ENCODE results near the gene SASH3. TPM values are rescaled to one million over a fixed set of nuclear protein-coding genes. Genes with fewer than 3 reads are reported as not detected.

The SASH3 gene
- total RNA-seq, 4 donors from 2014 or later: 10.4 to 20.4 (median 15.0) TPM

DNA sequence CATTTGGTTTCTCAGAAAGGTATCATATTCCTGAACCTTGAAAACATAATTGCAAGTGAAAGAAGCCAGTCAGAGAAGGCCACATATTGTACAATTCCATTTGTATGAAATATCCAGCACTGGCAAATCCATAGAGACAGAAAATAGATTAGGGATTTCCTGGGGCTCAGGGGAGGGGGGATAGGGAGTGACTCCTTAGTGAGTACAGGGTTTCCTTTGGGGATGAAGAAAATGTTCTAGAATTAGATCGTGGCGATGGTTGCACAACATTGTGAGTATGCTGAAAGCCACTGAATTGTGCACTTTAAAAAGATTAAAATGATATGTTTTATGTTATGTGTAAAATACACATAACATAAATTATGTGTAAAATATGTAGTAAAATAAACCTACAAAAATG, 30.7 kb upstream of the SASH3 start:
- Histone ChIP-seq H3K27me3 (no peaks in the 10 kb centered on the region), H3K4me1 (no peaks in the 10 kb centered on the region), H3K27ac (no peak overlapping the region), H3K36me3 (no peaks in the 10 kb centered on the region), H3K9me3 (no peaks in the 10 kb centered on the region), H3K4me3 (no peak overlapping the region)
- DNase-seq (ENCODE audit: low spot score in 2 of 2): no peak
- WGBS, 2 donors: 66 to 70% methylated on average over 2 of the region's 2 CpGs
- TF ChIP-seq POLR2A (IDR thresholded peaks at IDR 0.05) (no peak), EP300 (IDR thresholded peaks at IDR 0.05) (no peak)
- TF ChIP-seq, protein P1, sequence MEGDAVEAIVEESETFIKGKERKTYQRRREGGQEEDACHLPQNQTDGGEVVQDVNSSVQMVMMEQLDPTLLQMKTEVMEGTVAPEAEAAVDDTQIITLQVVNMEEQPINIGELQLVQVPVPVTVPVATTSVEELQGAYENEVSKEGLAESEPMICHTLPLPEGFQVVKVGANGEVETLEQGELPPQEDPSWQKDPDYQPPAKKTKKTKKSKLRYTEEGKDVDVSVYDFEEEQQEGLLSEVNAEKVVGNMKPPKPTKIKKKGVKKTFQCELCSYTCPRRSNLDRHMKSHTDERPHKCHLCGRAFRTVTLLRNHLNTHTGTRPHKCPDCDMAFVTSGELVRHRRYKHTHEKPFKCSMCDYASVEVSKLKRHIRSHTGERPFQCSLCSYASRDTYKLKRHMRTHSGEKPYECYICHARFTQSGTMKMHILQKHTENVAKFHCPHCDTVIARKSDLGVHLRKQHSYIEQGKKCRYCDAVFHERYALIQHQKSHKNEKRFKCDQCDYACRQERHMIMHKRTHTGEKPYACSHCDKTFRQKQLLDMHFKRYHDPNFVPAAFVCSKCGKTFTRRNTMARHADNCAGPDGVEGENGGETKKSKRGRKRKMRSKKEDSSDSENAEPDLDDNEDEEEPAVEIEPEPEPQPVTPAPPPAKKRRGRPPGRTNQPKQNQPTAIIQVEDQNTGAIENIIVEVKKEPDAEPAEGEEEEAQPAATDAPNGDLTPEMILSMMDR (IDR thresholded peaks at IDR 0.05): no peak

DNA sequence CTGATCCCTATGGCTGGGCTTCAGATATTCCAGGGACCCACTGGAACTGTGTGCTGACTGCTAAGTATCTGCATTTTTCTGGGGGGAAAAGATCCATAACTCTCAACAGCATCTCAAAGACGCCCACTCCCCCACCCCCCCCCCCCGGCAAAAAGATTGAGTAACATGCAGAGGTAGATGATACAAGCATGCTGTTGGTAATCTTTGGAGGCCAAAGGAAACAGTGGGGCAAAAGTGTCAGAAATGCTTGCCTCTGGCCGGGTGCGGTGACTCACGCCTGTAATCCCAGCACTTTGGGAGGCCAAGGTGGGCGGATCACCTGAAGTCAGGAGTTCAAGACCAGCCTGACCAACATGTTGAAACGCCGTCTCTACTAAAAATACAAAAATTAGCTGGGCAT, 28.8 kb upstream of the SASH3 start:
- Histone ChIP-seq H3K27ac (no peak overlapping the region), H3K9me3 (no peaks in the 10 kb centered on the region), H3K27me3 (peaks cover 0 to 4% of the 10 kb centered on the region in 2 donors), H3K36me3 (no peaks in the 10 kb centered on the region), H3K4me3 (no peak overlapping the region), H3K4me1 (no peaks in the 10 kb centered on the region)
- TF ChIP-seq, protein P1 (IDR thresholded peaks at IDR 0.05): no peak
- no peak for TF ChIP-seq EP300 (IDR thresholded peaks at IDR 0.05)
- no peak for TF ChIP-seq POLR2A (IDR thresholded peaks at IDR 0.05)
- no peak for DNase-seq (ENCODE audit: low spot score in 2 of 2)
- 89 to 90% methylated on average over 8 of the region's 8 CpGs for WGBS, 2 donors

DNA sequence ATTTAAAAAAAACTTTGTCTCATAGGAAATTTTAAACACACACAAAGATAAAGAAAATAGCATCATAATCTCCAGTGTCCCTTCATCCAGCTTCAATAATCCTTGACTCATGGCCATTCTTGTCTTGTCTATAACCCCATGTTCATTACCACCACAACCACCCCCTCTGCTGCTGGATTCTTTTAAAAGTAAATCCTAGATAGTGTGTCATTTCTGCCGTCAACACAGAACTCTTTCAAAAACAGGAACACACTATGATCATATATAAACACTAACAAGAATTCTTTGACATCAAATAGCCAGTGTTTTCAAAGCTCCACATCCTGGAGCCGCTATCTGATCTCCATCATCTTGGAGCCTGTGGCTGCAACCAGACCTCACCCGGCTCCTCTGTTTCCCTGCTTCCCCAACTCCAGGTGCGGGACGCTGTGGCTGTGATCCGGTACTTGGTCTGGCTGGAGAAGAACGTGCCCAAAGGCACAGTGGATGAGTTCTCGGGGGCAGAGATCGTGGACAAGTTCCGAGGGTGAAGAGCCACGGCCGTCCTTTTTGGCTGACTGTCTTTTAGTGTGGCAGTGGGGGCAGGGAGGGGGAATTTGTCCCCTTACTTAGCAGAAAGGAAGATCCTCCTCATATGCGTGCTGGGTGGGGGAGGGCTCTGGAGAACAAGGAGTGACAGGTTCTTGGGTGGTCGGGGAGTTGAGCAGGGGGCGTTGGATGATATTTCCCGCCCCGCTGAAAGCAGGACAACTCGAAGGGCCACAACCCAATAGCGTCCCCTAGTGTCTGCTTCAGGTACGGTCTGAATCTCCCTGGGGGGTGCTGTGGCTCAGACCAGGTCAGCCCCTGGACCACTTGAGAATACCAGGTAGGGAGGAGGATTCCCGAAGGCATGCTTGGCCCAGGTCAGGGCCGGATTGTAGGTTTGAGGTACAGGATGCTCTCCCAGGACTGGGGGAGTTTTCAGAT, 25.4 kb upstream of the SASH3 start:
- Histone ChIP-seq H3K4me3 (no peak overlapping the region), H3K27me3 (peaks cover 0 to 4% of the 10 kb centered on the region in 2 donors), H3K4me1 (peaks cover 0 to 5% (median 1%) of the 10 kb centered on the region in 4 donors), H3K9me3 (no peaks in the 10 kb centered on the region), H3K27ac (no peak overlapping the region), H3K36me3 (no peaks in the 10 kb centered on the region)
- DNase-seq (ENCODE audit: low spot score in 2 of 2): no peak
- WGBS, 2 donors: 51 to 55% methylated on average over 13 to 22 of the region's 22 CpGs
- no peak for TF ChIP-seq EP300 (IDR thresholded peaks at IDR 0.05)
- TF ChIP-seq, protein P1 (IDR thresholded peaks at IDR 0.05): peak in 1 of 5 experiments; percentile 16

DNA sequence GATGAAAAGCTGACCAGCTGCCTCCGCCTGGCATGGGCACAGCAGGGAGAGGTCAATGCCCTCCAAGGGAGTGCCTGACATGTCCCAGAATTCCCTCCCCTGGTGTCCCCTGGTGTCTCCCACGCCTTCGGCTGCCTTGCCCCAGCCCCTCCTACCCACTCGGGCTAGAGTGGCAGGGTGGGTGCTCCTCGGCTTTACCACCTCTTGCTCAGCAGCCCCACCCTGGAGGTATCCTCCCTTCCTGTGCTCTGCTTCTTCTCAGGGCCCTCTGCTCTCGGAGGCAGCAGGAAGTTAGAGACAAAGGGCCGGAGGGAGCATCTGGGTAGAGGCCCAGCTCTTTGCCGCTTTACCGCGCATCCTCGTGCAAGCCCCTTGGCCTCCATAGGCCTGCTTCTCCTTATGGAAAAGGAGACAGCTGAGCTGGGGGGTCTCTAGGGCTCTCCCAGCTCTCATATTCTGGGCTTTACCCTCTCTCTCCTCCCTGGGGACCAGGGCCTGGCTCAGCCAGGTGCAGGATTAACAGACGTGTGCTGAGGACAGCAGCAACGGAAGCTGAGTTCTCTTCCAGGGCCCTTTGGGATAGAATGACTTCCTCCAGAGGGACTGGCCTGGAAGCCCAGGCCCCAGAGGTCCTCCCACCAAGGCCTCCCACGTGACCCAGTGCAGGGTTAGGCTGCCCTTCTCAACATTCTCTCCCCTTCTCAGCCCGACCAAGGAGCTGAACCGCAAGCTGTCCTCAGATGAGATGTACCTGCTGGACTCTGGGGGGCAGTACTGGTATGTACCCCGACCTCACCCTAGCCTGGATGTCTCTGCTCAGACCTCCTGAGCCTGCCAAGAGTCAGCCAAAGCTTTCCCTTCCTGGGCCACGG, 23.7 kb upstream of the SASH3 start:
- peaks cover 0 to 12% (median 3%) of the 10 kb centered on the region in 4 donors for H3K4me1 ChIP-seq
- H3K27me3 ChIP-seq: peaks cover 0 to 4% of the 10 kb centered on the region in 2 donors
- 81 to 87% methylated on average over 10 to 17 of the region's 18 CpGs for WGBS, 2 donors
- no peaks in the 10 kb centered on the region for H3K9me3 ChIP-seq
- no peak overlapping the region for H3K27ac ChIP-seq
- H3K36me3 ChIP-seq: no peaks in the 10 kb centered on the region
- H3K4me3 ChIP-seq: no peak overlapping the region
- DNase-seq (ENCODE audit: low spot score in 2 of 2): no peak
- TF ChIP-seq EP300 (IDR thresholded peaks at IDR 0.05): no peak
- TF ChIP-seq POLR2A (IDR thresholded peaks at IDR 0.05): no peak
- TF ChIP-seq, protein P1 (IDR thresholded peaks at IDR 0.05): no peak
